GM12878 (cell line): ENCODE data around the gene PODXL2. TPM values are rescaled to one million over a fixed set of nuclear protein-coding genes. Genes with fewer than 3 reads are reported as not detected.

Experiments
- ATAC-seq: fragments of 200-7000 bp; cut with Tn5 transposase; 3 replicates; pipeline ENCODE4 v1.9.1; 2020; ENCODE audit warnings: mild to moderate bottlenecking, moderate library complexity
- BruUV-seq: library from RNA; stranded (reverse); fragments of 400-500 nt; replicated peaks from 2 replicates; lab custom pipeline; 2021; lab: Mats Ljungman, UMichigan
- CTCF ChIA-PET: fragments of 300-600 bp; sonication (Branson Sonifier 250); formaldehyde crosslinking; extraction: SDS; loops from one replicate; lab custom pipeline; 2021; ENCODE audit warnings: inconsistent platforms; lab: Yijun Ruan, JAX
- POLR2A ChIA-PET: fragments of 350-600 bp; formaldehyde crosslinking; extraction: SDS; loops from one replicate; lab custom pipeline; 2021; ENCODE audit warnings: inconsistent platforms; lab: Charles Lee
- RAD21 ChIA-PET: fragments of 300-600 bp; sonication (Branson Sonifier 250); formaldehyde crosslinking; loops from one replicate; lab custom pipeline; 2023; ENCODE audit warnings: antibody characterized with exemption; ENCODE audit not compliant: unreplicated experiment; lab: Charles Lee
- SMC1A ChIA-PET: fragments of 300-600 bp; sonication (Branson Sonifier 250); formaldehyde crosslinking; loops from one replicate; lab custom pipeline; 2023; ENCODE audit not compliant: unreplicated experiment, uncharacterized antibody; lab: Charles Lee
- DNase-seq: peaks from one replicate; pipeline ENCODE4 v3.0.0-alpha.2; 2011; ENCODE audit warnings: low read depth, low spot score
- FAIRE-seq: peaks from 3 replicates; lab custom pipeline; 2011; peaks lifted over from hg19 to GRCh38; lab: Jason Lieb, UNC
- H2AFZ ChIP-seq: 2 replicates; pipeline ENCODE4 v1.6.0; 2011; ENCODE audit warnings: low read depth, low read length, control low read depth; ENCODE audit not compliant: control insufficient read depth
- H3K27ac ChIP-seq: 2 replicates; pipeline ENCODE4 v1.5.1; 2011; ENCODE audit warnings: control low read depth; ENCODE audit not compliant: control insufficient read depth, insufficient read depth
- H3K27me3 ChIP-seq, 2 experiments: replicated peaks in 1 of 2; 2 replicates each; pipeline versions ENCODE4 v1.6.0 to v1.6.1; 2011; ENCODE audit warnings: low read length in 1 of 2; ENCODE audit not compliant: control insufficient read depth in 2 of 2, insufficient read depth in 2 of 2
- H3K36me3 ChIP-seq, 2 experiments: 2 replicates each; pipeline ENCODE4 v1.5.1; 2011; ENCODE audit warnings: low read length in 1 of 2; ENCODE audit not compliant: control insufficient read depth in 2 of 2, insufficient read depth in 2 of 2
- H3K4me1 ChIP-seq: 2 replicates; pipeline ENCODE4 v1.6.1; 2011; ENCODE audit warnings: mild to moderate bottlenecking, low read length, moderate library complexity, mixed read lengths; ENCODE audit not compliant: control insufficient read depth, insufficient read depth
- H3K4me2 ChIP-seq: 2 replicates; pipeline ENCODE4 v1.6.0; 2011; ENCODE audit warnings: control low read depth; ENCODE audit not compliant: control insufficient read depth, insufficient read depth
- H3K4me3 ChIP-seq: fragments of 200-600 bp; sonication (generic); 2 replicates; pipeline ENCODE4 v1.5.1; 2016
- H3K79me2 ChIP-seq: 2 replicates; pipeline ENCODE4 v1.6.0; 2011; ENCODE audit warnings: low read length; ENCODE audit not compliant: control insufficient read depth, insufficient read depth
- H3K9ac ChIP-seq: 2 replicates; pipeline ENCODE4 v1.8.0; 2011; ENCODE audit warnings: low read length, control low read depth, mixed read lengths; ENCODE audit not compliant: control insufficient read depth, insufficient read depth
- H3K9me3 ChIP-seq: replicated peaks from 3 replicates; pipeline ENCODE4 v1.5.1; 2011; ENCODE audit warnings: mild to moderate bottlenecking, low read length; ENCODE audit not compliant: control insufficient read depth, insufficient read depth
- H4K20me1 ChIP-seq: 2 replicates; pipeline ENCODE4 v1.6.0; 2011; ENCODE audit not compliant: control insufficient read depth, insufficient read depth
- CHD1 ChIP-seq: IDR thresholded peaks from 2 replicates; pipeline ENCODE4 v1.6.1; 2012; ENCODE audit warnings: low read depth, low read length, improper control_type of control experiment
- CHD4 ChIP-seq: fragments of 200-600 bp; sonication (generic); IDR thresholded peaks from 2 replicates; pipeline ENCODE4 v1.6.1; 2016; ENCODE audit warnings: mild to moderate bottlenecking
- FOXK2 ChIP-seq: fragments of 450-650 bp; IDR thresholded peaks from 2 replicates; pipeline ENCODE4 v1.6.1; 2017; ENCODE audit warnings: mild to moderate bottlenecking, moderate library complexity
- JUND ChIP-seq: IDR thresholded peaks from 2 replicates; pipeline ENCODE4 v1.6.1; 2012; ENCODE audit warnings: low read depth, mild to moderate bottlenecking, low read length, improper control_type of control experiment, moderate library complexity
- MEF2A ChIP-seq: IDR thresholded peaks from 2 replicates; pipeline ENCODE4 v1.6.1; 2011; ENCODE audit warnings: low read depth, mild to moderate bottlenecking, low read length, moderate library complexity; ENCODE audit not compliant: insufficient read depth
- NR2C2 ChIP-seq: IDR thresholded peaks from 2 replicates; pipeline ENCODE4 v1.6.1; 2011; ENCODE audit warnings: borderline replicate concordance, low read depth; ENCODE audit not compliant: control insufficient read depth, insufficient read length
- RAD51 ChIP-seq: fragments of 450-650 bp; IDR thresholded peaks from 2 replicates; pipeline ENCODE4 v1.6.1; 2016; ENCODE audit warnings: moderate library complexity, mild to moderate bottlenecking, inconsistent platforms
- RB1 ChIP-seq: fragments of 450-650 bp; formaldehyde crosslinking; IDR thresholded peaks from 2 replicates; pipeline ENCODE4 v1.6.1; 2017; ENCODE audit warnings: mild to moderate bottlenecking, borderline replicate concordance
- SMARCA5 ChIP-seq: fragments of 450-650 bp; IDR thresholded peaks from 2 replicates; pipeline ENCODE4 v1.6.1; 2017; ENCODE audit warnings: mild to moderate bottlenecking
- SUPT20H ChIP-seq: IDR thresholded peaks from 2 replicates; pipeline ENCODE4 v1.6.1; 2011; ENCODE audit warnings: low read depth, mild to moderate bottlenecking, low read length, moderate library complexity, borderline replicate concordance; ENCODE audit not compliant: control insufficient read depth
- ZBED1 ChIP-seq: IDR thresholded peaks from 2 replicates; pipeline ENCODE4 v1.6.1; 2016; ENCODE audit warnings: borderline replicate concordance
- ZSCAN29 ChIP-seq: fragments of 450-650 bp; IDR thresholded peaks from 2 replicates; pipeline ENCODE4 v1.6.1; 2017; ENCODE audit warnings: mild to moderate bottlenecking, moderate library complexity
- in situ Hi-C: fragments of 300-500 bp; cut with MboI; formaldehyde crosslinking; loops from 9 replicates; pipeline ENCODE4 v1.14.3; 2018; ENCODE audit warnings: mixed read lengths
- intact Hi-C: fragments of 100-400 bp; cut with micrococcal nuclease; formaldehyde crosslinking; loops from one replicate; pipeline ENCODE4 v1.14.2; 2022; ENCODE audit not compliant: unreplicated experiment
- polyA plus RNA-seq, 11 experiments: library from polyadenylated mRNA; depleted of rRNA in 4 of 11; unstranded in 6 of 11; stranded (reverse) in 5 of 11; fragments of >200 nt; fragmentation: Nextera tagmentation in 4 of 11; fragmentation: Illumina TruSeq in 1 of 11; extraction: Ambion mirVana in 4 of 11; extraction: Trizol in 1 of 11; gene quantifications; 1 replicate in 1 of 11; 2 replicates in 10 of 11; pipeline versions ENCODE4 v1.2.1 to v1.2.3, GENCODE V29; 2011 to 2016; ENCODE audit warnings: inconsistent platforms in 2 of 11, missing spikeins in 2 of 11, low read depth in 1 of 11
- total RNA-seq, 4 experiments: library from RNA; depleted of rRNA in 3 of 4; stranded (reverse); fragments of >200 nt in 3 of 4; fragmentation: Illumina TruSeq in 1 of 4; extraction: Trizol in 1 of 4; gene quantifications; 2 replicates each; pipeline versions ENCODE4 v1.2.1 to v1.2.3, GENCODE V29; 2013 to 2021
- TF ChIP-seq, protein P1 (sequence below): IDR thresholded peaks from 2 replicates; pipeline ENCODE4 v1.6.1; 2012; ENCODE audit warnings: low read depth, low read length, improper control_type of control experiment
- TF ChIP-seq, protein P2 (sequence below), 3 experiments: IDR thresholded peaks in 2 of 3; conservative IDR thresholded peaks in 1 of 3; 2 replicates each; pipeline ENCODE4 v1.5.1; 2011; ENCODE audit warnings: low read depth in 3 of 3, low read length in 3 of 3, mild to moderate bottlenecking in 3 of 3, control low read depth in 2 of 3, moderate library complexity in 2 of 3, inconsistent platforms in 1 of 3, mixed read lengths in 1 of 3; ENCODE audit not compliant: control insufficient read depth in 2 of 3, insufficient read depth in 1 of 3; ENCODE audit errors: extremely low read depth in 1 of 3
- TF ChIP-seq, protein P3 (sequence below): IDR thresholded peaks from 2 replicates; pipeline ENCODE4 v1.6.1; 2011; ENCODE audit warnings: low read depth, low read length, improper control_type of control experiment, borderline replicate concordance

The PODXL2 gene
- total and polyA plus RNA-seq, 10 of the 15 experiments (the other 5 are each of a cell fraction or from before 2014, with no cell fraction given) = 0.03 to 24.4 (median 13.6) TPM; not detected in 2

DNA sequence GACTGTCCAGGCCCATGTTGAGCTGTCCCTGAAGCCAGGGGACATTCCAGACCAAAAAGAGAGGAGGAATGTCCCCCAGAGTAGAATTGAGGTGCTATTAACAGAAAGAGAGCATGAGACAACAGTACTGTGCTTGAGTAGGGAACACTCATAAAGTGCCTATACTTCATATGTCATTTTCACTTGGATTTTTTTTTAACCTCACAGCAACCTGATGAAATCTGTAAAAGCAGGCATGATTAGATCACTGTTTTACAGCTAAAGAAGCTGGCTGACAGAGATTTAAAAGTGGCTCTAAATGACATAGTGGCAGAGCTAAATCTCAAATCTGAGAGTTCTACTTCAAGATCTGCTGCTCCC lies 18.8 kb downstream of the PODXL2 start:
- ATAC-seq = no peak
- in situ Hi-C loops = no loop called here

More for the DNA sequence above, 18.8 kb downstream of the PODXL2 start:
- CTCF ChIA-PET = interaction anchor here (0.7 to 4.1 kb wide), 8 partner anchors 48 to 325 kb away, joined by 3 to 19 read pairs (median 8); no protein-coding TSS in a partner anchor
- TF ChIP-seq FOXK2 (no peak), SUPT20H (no peak), CHD1 (no peak), MEF2A (no peak), RB1 (no peak), ZSCAN29 (no peak), SMARCA5 (no peak), ZBED1 (no peak), JUND (no peak), RAD51 (no peak), CHD4 (no peak), NR2C2 (no peak)
- TF ChIP-seq, protein P1, sequence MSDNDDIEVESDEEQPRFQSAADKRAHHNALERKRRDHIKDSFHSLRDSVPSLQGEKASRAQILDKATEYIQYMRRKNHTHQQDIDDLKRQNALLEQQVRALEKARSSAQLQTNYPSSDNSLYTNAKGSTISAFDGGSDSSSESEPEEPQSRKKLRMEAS = no peak
- TF ChIP-seq, protein P2, sequence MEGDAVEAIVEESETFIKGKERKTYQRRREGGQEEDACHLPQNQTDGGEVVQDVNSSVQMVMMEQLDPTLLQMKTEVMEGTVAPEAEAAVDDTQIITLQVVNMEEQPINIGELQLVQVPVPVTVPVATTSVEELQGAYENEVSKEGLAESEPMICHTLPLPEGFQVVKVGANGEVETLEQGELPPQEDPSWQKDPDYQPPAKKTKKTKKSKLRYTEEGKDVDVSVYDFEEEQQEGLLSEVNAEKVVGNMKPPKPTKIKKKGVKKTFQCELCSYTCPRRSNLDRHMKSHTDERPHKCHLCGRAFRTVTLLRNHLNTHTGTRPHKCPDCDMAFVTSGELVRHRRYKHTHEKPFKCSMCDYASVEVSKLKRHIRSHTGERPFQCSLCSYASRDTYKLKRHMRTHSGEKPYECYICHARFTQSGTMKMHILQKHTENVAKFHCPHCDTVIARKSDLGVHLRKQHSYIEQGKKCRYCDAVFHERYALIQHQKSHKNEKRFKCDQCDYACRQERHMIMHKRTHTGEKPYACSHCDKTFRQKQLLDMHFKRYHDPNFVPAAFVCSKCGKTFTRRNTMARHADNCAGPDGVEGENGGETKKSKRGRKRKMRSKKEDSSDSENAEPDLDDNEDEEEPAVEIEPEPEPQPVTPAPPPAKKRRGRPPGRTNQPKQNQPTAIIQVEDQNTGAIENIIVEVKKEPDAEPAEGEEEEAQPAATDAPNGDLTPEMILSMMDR (IDR thresholded peaks at IDR 0.05 in 2 of 3, conservative IDR thresholded peaks at IDR 0.05 in 1 of 3; ENCODE audit: control insufficient read depth in 2 of 3, extremely low read depth in 1 of 3, insufficient read depth in 1 of 3, low read depth in 3 of 3, low read length in 3 of 3) = no peak
- TF ChIP-seq, protein P3, sequence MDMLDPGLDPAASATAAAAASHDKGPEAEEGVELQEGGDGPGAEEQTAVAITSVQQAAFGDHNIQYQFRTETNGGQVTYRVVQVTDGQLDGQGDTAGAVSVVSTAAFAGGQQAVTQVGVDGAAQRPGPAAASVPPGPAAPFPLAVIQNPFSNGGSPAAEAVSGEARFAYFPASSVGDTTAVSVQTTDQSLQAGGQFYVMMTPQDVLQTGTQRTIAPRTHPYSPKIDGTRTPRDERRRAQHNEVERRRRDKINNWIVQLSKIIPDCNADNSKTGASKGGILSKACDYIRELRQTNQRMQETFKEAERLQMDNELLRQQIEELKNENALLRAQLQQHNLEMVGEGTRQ = no peak
- no peaks in the 10 kb centered on the region for H3K9me3 ChIP-seq
- no TSS peak for BruUV-seq
- H3K79me2 ChIP-seq = no peaks in the 10 kb centered on the region
- peaks cover 3% of the 10 kb centered on the region; the same call in 1 of the 2 replicates for H3K4me1 ChIP-seq
- no peak overlapping the region for H2AFZ ChIP-seq
- H3K27me3 ChIP-seq = no peaks in the 10 kb centered on the region; a peak in 1 of 4 replicates
- no peaks in the 10 kb centered on the region for H3K36me3 ChIP-seq
- no peak overlapping the region for H3K9ac ChIP-seq
- no peak for FAIRE-seq
- no peak overlapping the region for H3K27ac ChIP-seq
- no peaks in the 10 kb centered on the region for H4K20me1 ChIP-seq
- RAD21 ChIA-PET = interaction anchor here (1.4 to 2.0 kb wide), 3 partner anchors 12 to 143 kb away, joined by 3 to 8 read pairs (median 4); no protein-coding TSS in a partner anchor
- intact Hi-C loops = no loop called here
- H3K4me2 ChIP-seq = no peak overlapping the region
- DNase-seq = no peak
- H3K4me3 ChIP-seq = no peak overlapping the region
- SMC1A ChIA-PET = interaction anchor here (1.0 to 2.4 kb wide), 6 partner anchors 11 to 323 kb away, joined by 3 to 7 read pairs (median 4); no protein-coding TSS in a partner anchor
- POLR2A ChIA-PET = no interaction called here
